GM19023 (cell line): ENCODE measurements around the gene DAND5.

Experiments used
- ATAC-seq: cut with Tn5 transposase; IDR thresholded peaks from one replicate; pipeline ENCODE4 v1.9.1; 2021; ENCODE audit warnings: mild to moderate bottlenecking, moderate library complexity; ENCODE audit not compliant: unreplicated experiment

DAND5 gene

GRCh38 chr19:12969292-12969988 lies at the start of gene DAND5:
DAND5 (plus strand) TSS chr19:12969576; CDS start chr19:12969661, 85 bp downstream.
- ATAC-seq: no peak

DNA sequence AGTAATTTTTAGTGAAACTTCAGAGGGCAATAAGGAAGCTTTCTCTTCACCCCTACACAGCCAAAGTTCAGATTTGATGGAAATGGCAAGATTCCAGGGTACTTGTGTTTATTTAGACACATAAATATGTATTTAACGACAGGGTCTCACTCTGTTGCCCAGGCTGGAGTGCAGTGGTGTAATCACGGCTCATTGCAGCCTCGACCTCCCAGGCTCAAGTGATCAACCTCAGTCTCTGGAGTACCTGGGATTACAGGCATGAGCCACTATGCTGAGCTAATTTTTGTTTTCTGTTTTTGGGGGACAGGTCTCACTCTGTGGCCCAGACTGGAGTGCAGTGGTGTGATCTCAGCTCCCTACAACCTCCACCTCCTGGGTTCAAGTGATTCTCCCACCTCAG lies 48.3 kb upstream of the DAND5 start:
- no peak for ATAC-seq

DNA sequence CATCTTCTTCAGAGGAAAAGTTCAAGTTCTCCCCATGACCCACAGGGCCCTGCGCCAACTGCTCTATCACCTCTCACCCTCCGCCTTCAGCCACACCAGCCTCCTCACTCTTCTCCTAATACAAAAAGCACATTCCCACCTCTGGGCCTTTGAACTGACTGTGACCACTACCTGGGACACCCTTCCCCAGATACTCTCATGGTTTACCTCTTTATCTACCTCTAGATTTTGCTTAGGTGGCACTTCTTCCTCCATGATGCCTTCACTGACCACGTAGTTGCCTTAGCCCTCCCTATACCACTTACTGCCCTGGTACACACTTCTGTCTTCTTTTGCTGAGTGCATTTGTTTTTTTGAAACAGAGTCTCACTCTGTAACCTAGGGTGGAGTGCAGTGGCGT lies 46.4 kb upstream of the DAND5 start:
- no peak for ATAC-seq

- ATAC-seq: no peak
Measured at GRCh38 chr19:12924621-12925310, 44.6 kb upstream of the DAND5 start.

GRCh38 chr19:12930002-12930645 lies 39.3 kb upstream of the DAND5 start:
- ATAC-seq: no peak

DNA sequence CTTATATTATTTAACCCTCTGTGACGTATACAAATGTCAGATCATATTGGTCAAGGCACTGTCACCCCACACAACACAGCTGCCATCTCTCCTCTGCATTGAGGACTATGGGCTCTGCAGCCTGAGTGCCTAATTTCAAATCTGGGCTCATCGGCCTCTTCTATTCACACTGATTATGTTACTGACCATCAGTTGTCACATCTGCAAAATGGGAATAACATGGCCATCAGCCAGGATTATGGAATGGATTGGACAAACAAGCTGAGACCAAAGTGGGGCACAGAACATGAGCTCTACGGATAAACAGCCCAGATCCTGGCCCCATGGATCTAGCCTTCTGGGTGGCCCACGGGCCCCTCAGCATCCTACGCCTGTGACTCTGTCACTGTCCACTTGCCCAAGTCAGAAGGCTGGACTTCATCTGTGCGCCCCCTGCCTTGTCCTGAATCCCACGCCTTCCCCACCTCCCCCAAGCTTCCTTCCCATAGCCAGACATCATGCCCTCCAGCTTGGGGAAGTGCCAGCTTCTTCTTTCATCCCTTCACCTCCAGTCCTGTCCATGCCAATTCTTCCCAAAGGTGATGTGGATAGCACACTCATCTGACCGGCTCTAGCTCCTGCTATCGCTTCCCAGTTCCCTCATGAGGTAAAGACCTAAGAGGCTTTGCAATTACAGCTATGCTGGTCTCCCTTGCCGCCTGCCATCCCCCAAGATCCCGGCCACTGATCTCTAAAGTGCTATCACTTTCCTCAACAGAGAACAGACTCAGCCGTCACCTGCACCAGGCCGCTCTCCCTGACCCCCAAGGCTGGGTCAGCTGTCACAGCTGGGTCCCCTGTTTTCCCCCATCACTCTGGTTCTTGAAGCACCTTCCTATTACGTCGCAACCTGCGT lies 36.7 kb upstream of the DAND5 start:
- ATAC-seq: no peak

GRCh38 chr19:12933287-12934072 lies 35.9 kb upstream of the DAND5 start, which contains the start of gene FARSA:
FARSA (minus strand) TSS chr19:12933711; CDS start chr19:12933696, 15 bp downstream.
- peak; percentile 44 for ATAC-seq

DNA sequence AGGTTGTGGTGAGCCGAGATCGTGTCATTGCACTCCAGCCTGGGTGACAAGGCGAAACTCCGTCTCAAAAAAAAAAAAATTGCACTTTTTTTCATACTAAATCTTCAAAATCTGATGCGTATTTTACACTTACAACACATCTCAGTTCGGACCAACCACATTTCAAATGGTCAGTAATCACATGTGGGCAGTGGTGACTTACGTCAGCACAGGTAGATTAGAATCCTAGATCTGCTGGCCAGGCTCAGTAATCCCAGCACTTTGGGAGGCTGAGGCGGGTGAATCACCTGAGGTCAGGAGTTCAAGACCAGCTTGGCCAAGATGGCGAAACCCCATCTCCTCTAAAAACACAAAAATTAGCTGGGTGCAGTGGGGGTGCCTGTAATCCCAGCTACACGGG lies 34.3 kb upstream of the DAND5 start:
- no peak for ATAC-seq

- no peak for ATAC-seq
Measured at GRCh38 chr19:12936582-12936981, 32.8 kb upstream of the DAND5 start.

GRCh38 chr19:12937093-12937926 lies 32.1 kb upstream of the DAND5 start:
- no peak for ATAC-seq

DNA sequence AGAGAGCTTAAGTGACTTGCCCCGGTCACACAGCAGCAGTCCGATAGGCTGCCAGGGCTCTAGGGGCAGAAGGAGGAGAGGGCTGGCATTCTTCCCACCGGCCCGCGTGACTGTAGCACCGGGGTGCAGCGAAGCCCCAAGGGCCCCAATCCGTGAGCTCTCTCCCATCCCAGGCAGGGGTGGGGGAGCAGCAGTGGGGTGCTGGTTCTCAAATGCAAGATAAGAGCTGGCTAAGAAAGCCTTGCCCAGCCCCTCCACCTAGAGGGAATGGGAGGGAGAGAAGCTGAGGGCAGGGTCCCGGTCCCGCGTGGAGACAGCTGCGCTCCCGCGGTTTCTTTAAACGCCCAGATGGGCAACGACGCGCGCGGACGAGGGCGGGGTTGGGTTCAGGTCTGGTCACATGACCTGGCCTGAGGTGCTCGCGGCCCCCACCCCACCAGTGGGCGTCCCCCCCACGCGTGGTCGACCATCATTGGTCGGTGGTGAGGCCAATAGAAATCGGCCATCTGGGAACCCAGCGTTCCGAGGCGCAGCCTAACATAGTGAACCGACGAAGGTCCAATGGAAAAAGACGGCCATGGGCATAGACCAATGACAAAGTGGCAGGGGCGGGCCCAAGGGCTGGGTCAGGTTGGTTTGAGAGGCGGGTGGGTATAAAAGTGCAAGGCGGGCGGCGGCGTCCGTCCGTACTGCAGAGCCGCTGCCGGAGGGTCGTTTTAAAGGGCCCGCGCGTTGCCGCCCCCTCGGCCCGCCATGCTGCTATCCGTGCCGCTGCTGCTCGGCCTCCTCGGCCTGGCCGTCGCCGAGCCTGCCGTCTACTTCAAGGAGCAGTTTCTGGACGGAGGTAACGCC lies 31.2 kb upstream of the DAND5 start, which contains the start of gene CALR:
CALR (plus strand) TSS at position 683 of the 852 bp plus-strand sequence; CDS start at position 754, 71 bp downstream.
- peak; percentile 88 for ATAC-seq

DNA sequence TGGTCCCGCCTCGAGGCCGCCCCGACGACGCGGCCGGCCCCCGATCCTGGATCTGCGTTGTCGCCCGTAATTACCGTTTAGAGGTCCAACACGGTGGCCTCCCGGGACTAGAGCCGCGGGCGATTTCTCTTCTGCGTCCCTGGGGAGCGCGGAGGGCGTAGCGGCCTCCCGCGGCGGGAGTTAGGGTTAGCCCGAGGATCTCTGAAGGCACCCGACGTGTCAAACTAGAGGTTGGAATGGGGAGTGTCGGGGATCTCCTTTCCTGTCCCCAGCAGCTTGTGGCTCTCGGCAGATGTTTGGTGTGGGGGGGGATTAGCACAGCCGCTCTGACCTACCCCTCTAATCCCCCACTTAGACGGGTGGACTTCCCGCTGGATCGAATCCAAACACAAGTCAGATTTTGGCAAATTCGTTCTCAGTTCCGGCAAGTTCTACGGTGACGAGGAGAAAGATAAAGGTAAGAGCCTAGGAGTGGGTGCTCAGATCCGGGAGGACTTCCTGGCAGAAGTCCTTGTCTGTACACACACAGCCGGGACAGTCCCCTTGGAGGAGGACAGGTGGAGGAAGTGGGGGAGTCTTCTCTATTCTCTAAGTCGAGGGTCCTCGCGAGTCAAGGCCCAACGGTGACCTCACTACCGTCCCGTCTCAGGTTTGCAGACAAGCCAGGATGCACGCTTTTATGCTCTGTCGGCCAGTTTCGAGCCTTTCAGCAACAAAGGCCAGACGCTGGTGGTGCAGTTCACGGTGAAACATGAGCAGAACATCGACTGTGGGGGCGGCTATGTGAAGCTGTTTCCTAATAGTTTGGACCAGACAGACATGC lies 30.4 kb upstream of the DAND5 start:
- no peak for ATAC-seq

DNA sequence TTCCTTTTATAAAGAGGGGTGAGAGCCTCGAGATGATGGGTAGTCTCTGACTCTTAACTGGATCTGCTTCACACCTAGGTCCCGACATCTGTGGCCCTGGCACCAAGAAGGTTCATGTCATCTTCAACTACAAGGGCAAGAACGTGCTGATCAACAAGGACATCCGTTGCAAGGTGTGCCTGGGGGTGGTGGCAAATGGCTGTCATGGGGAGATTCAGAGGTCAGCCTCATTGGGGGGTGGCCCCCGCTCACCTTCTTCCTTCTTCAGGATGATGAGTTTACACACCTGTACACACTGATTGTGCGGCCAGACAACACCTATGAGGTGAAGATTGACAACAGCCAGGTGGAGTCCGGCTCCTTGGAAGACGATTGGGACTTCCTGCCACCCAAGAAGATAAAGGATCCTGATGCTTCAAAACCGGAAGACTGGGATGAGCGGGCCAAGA lies 29.4 kb upstream of the DAND5 start:
- ATAC-seq: no peak

GRCh38 chr19:12940897-12941296 lies 28.5 kb upstream of the DAND5 start:
- ATAC-seq: no peak

- ATAC-seq: no peak
Measured at GRCh38 chr19:12943437-12944044, 25.8 kb upstream of the DAND5 start.

GRCh38 chr19:12944104-12944674 lies 25.2 kb upstream of the DAND5 start:
- no peak for ATAC-seq
